H1 (cell line): ENCODE measurements around the gene TMEM273. TPM values are rescaled to one million over a fixed set of nuclear protein-coding genes. Genes with fewer than 3 reads are reported as not detected.

ENCODE experiments used
- CTCF ChIA-PET: fragments of 300-600 bp; sonication (Branson Sonifier 250); formaldehyde crosslinking; loops from one replicate; lab custom pipeline; 2021; ENCODE audit not compliant: partially characterized antibody; lab: Charles Lee
- POLR2A ChIA-PET: fragments of 300-600 bp; sonication (Branson Sonifier 250); formaldehyde crosslinking; loops from one replicate; lab custom pipeline; 2021; ENCODE audit warnings: inconsistent platforms; ENCODE audit not compliant: partially characterized antibody; lab: Charles Lee
- DNase-seq, 2 experiments: peaks; one replicate each; pipeline versions ENCODE4 v3.0.0 to v3.0.0-alpha.2; 2010 to 2022; ENCODE audit warnings: low spot score in 2 of 2, low read depth in 1 of 2, mixed read lengths in 1 of 2
- FAIRE-seq: peaks from 2 replicates; lab custom pipeline; 2011; peaks lifted over from hg19 to GRCh38; lab: Jason Lieb, UNC
- H2AFZ ChIP-seq: 2 replicates; pipeline ENCODE4 v1.8.1; 2012; ENCODE audit warnings: low read length, inconsistent platforms
- H2AK5ac ChIP-seq: 2 replicates; pipeline ENCODE4 v1.6.1; 2013; ENCODE audit warnings: low read depth, low read length
- H2BK120ac ChIP-seq: replicated peaks from 2 replicates; pipeline ENCODE3; 2013; ENCODE audit warnings: low read depth, low read length, inconsistent platforms
- H2BK12ac ChIP-seq: 2 replicates; pipeline ENCODE4 v1.6.1; 2013; ENCODE audit warnings: low read depth, low read length
- H2BK15ac ChIP-seq: 2 replicates; pipeline ENCODE4 v1.6.1; 2013; ENCODE audit warnings: low read length
- H2BK20ac ChIP-seq: 2 replicates; pipeline ENCODE4 v1.6.1; 2013; ENCODE audit warnings: low read length
- H2BK5ac ChIP-seq: 2 replicates; pipeline ENCODE4 v1.6.1; 2013; ENCODE audit warnings: low read depth, low read length
- H3K14ac ChIP-seq: 2 replicates; pipeline ENCODE4 v1.6.1; 2013; ENCODE audit warnings: inconsistent platforms; ENCODE audit not compliant: insufficient read length
- H3K18ac ChIP-seq: 2 replicates; pipeline ENCODE4 v1.6.1; 2013; ENCODE audit warnings: low read length; ENCODE audit errors: extremely low read depth
- H3K23ac ChIP-seq: 2 replicates; pipeline ENCODE4 v1.6.1; 2013; ENCODE audit warnings: inconsistent platforms; ENCODE audit not compliant: insufficient read length
- H3K23me2 ChIP-seq: 2 replicates; pipeline ENCODE4 v1.6.1; 2013; ENCODE audit warnings: low read depth, low read length
- H3K27ac ChIP-seq: 2 replicates; pipeline ENCODE4 v1.6.1; 2011; ENCODE audit warnings: low read depth, low read length, inconsistent platforms
- H3K27me3 ChIP-seq, 4 experiments: replicated peaks in 1 of 4; 1 replicate in 1 of 4; 2 replicates in 3 of 4; pipeline versions ENCODE4 v1.6.1 to v1.8.1; 2011 to 2013; ENCODE audit warnings: low read length in 3 of 4, mild to moderate bottlenecking in 3 of 4, inconsistent platforms in 2 of 4, mixed read lengths in 2 of 4, moderate library complexity in 1 of 4; ENCODE audit not compliant: control insufficient read depth in 3 of 4, insufficient read depth in 3 of 4; ENCODE audit errors: extremely low read depth in 1 of 4
- H3K36me3 ChIP-seq, 4 experiments: 2 replicates each; pipeline versions ENCODE4 v1.6.1 to v1.8.1; 2011 to 2013; ENCODE audit warnings: mild to moderate bottlenecking in 4 of 4, low read length in 3 of 4, moderate library complexity in 2 of 4, control low read depth in 1 of 4, inconsistent platforms in 1 of 4; ENCODE audit not compliant: insufficient read depth in 4 of 4, control insufficient read depth in 2 of 4
- H3K4ac ChIP-seq: replicated peaks from 2 replicates; pipeline ENCODE3; 2013; ENCODE audit warnings: low read length, low read depth, mixed read lengths, inconsistent platforms; ENCODE audit not compliant: insufficient read length
- H3K4me1 ChIP-seq, 4 experiments: replicated peaks in 1 of 4; 1 replicate in 1 of 4; 2 replicates in 3 of 4; pipeline versions ENCODE4 v1.6.1 to v1.8.1; 2011 to 2013; ENCODE audit warnings: low read length in 3 of 4, inconsistent platforms in 2 of 4, mixed read lengths in 1 of 4; ENCODE audit not compliant: insufficient read depth in 4 of 4, control insufficient read depth in 3 of 4
- H3K4me2 ChIP-seq, 2 experiments: 2 replicates each; pipeline versions ENCODE4 v1.6.1 to v1.8.1; 2011 to 2013; ENCODE audit warnings: low read depth in 2 of 2, low read length in 2 of 2, control low read depth in 1 of 2, inconsistent platforms in 1 of 2, mild to moderate bottlenecking in 1 of 2; ENCODE audit not compliant: insufficient read depth in 1 of 2
- H3K4me3 ChIP-seq, 4 experiments: fragments of 200-600, 300-600 bp in 1 of 4; sonication (generic), shearing (Covaris generic), sonication (Bioruptor Twin) in 1 of 4; 2 replicates each; pipeline versions ENCODE4 v1.5.1 to v1.8.1; 2011 to 2016; ENCODE audit warnings: low read length in 4 of 4, low read depth in 3 of 4, control low read depth in 2 of 4, inconsistent platforms in 2 of 4, mild to moderate bottlenecking in 2 of 4, mixed read lengths in 1 of 4, moderate library complexity in 1 of 4; ENCODE audit not compliant: insufficient read depth in 2 of 4; ENCODE audit errors: extremely low read depth in 1 of 4
- H3K56ac ChIP-seq: replicated peaks from 2 replicates; pipeline ENCODE3; 2013; ENCODE audit warnings: low read depth, mild to moderate bottlenecking, mixed read lengths, low read length, inconsistent platforms; ENCODE audit not compliant: insufficient read length
- H3K79me1 ChIP-seq: 2 replicates; pipeline ENCODE4 v1.6.1; 2013; ENCODE audit warnings: low read depth, low read length, control low read depth
- H3K79me2 ChIP-seq, 2 experiments: 2 replicates each; pipeline versions ENCODE4 v1.6.1 to v1.8.1; 2012 to 2013; ENCODE audit warnings: low read length in 2 of 2, mild to moderate bottlenecking in 2 of 2, inconsistent platforms in 1 of 2; ENCODE audit not compliant: insufficient read depth in 2 of 2, control insufficient read depth in 1 of 2
- H3K9ac ChIP-seq, 4 experiments: replicated peaks in 1 of 4; 1 replicate in 1 of 4; 2 replicates in 3 of 4; pipeline versions ENCODE4 v1.6.1 to v1.8.1; 2011 to 2013; ENCODE audit warnings: low read depth in 3 of 4, low read length in 3 of 4, control low read depth in 2 of 4, mild to moderate bottlenecking in 2 of 4, moderate library complexity in 2 of 4, inconsistent platforms in 1 of 4; ENCODE audit errors: extremely low read depth in 1 of 4
- H3K9me3 ChIP-seq, 2 experiments: 2 replicates each; pipeline versions ENCODE4 v1.6.1 to v1.8.1; 2012 to 2013; ENCODE audit warnings: mild to moderate bottlenecking in 2 of 2, moderate library complexity in 2 of 2, control low read depth in 1 of 2, inconsistent platforms in 1 of 2, low read depth in 1 of 2, low read length in 1 of 2, mixed read lengths in 1 of 2; ENCODE audit not compliant: insufficient read depth in 2 of 2
- H4K20me1 ChIP-seq, 2 experiments: replicated peaks in 1 of 2; 2 replicates each; pipeline versions ENCODE3 to v1.8.1; 2011 to 2013; ENCODE audit warnings: inconsistent platforms in 2 of 2, low read length in 2 of 2, mild to moderate bottlenecking in 1 of 2; ENCODE audit not compliant: insufficient read depth in 2 of 2, control insufficient read depth in 1 of 2
- H4K5ac ChIP-seq: 2 replicates; pipeline ENCODE4 v1.6.1; 2013; ENCODE audit warnings: low read length, low read depth, mixed read lengths, inconsistent platforms; ENCODE audit not compliant: insufficient read length
- H4K8ac ChIP-seq: 2 replicates; pipeline ENCODE4 v1.8.0; 2013; ENCODE audit warnings: mild to moderate bottlenecking, moderate library complexity, low read length, inconsistent platforms; ENCODE audit not compliant: insufficient read depth; ENCODE audit errors: extremely low read depth
- H4K91ac ChIP-seq: replicated peaks from 2 replicates; pipeline ENCODE3; 2013; ENCODE audit warnings: low read length, mixed read lengths, inconsistent platforms; ENCODE audit not compliant: insufficient read length
- CEBPB ChIP-seq: IDR thresholded peaks from 2 replicates; pipeline ENCODE4 v1.6.1; 2012; ENCODE audit warnings: low read depth, low read length
- FOSL1 ChIP-seq: IDR thresholded peaks from 2 replicates; pipeline ENCODE4 v1.6.1; 2011; ENCODE audit warnings: mild to moderate bottlenecking, low read depth, low read length, moderate library complexity; ENCODE audit not compliant: insufficient read depth
- HDAC6 ChIP-seq: IDR thresholded peaks from one replicate; pipeline ENCODE4 v1.7.1; 2012; ENCODE audit warnings: low read depth, mild to moderate bottlenecking, inconsistent platforms, low read length, moderate library complexity
- JUND ChIP-seq: IDR thresholded peaks from 2 replicates; pipeline ENCODE4 v1.6.1; 2011; ENCODE audit warnings: mild to moderate bottlenecking, improper control_type of control experiment, low read length
- KDM5A ChIP-seq: fragments of 200-600 bp; IDR thresholded peaks from 2 replicates; pipeline ENCODE4 v1.7.1; 2012; ENCODE audit warnings: mild to moderate bottlenecking, low read length, inconsistent platforms, mixed read lengths
- MAFK ChIP-seq: IDR thresholded peaks from 2 replicates; pipeline ENCODE4 v1.6.1; 2012; ENCODE audit warnings: low read depth, mild to moderate bottlenecking, improper control_type of control experiment, low read length
- POLR2A ChIP-seq, 2 experiments: IDR thresholded peaks; 1 replicate in 1 of 2; 2 replicates in 1 of 2; pipeline ENCODE4 v1.6.1; 2011; ENCODE audit warnings: low read depth in 2 of 2, low read length in 2 of 2, mild to moderate bottlenecking in 2 of 2; ENCODE audit errors: control extremely low read depth in 1 of 2
- SAP30 ChIP-seq: fragments of 300-600 bp; sonication (generic); IDR thresholded peaks from 2 replicates; pipeline ENCODE4 v1.7.1; 2012; ENCODE audit warnings: low read length, moderate library complexity, mild to moderate bottlenecking, inconsistent platforms; ENCODE audit not compliant: insufficient read depth, insufficient replicate concordance
- SP1 ChIP-seq: IDR thresholded peaks from 2 replicates; pipeline ENCODE4 v1.6.1; 2011; ENCODE audit warnings: low read depth, low read length
- TAF1 ChIP-seq: IDR thresholded peaks from 2 replicates; pipeline ENCODE4 v1.6.1; 2011; ENCODE audit warnings: mild to moderate bottlenecking, low read depth, low read length
- WGBS, 2 experiments: shearing (Covaris generic) in 1 of 2; methylation state at CpG; one replicate each; pipeline versions ENCODE4 v1.1.6 to v1.1.7; 2013 to 2015; ENCODE audit warnings: low lambda C conversion rate in 2 of 2, mixed read lengths in 2 of 2, inconsistent platforms in 1 of 2, low coverage in 1 of 2, missing lambda C conversion rate in 1 of 2; ENCODE audit not compliant: insufficient replicate concordance in 2 of 2, insufficient coverage in 1 of 2, insufficient read length in 1 of 2; ENCODE audit errors: extremely low coverage in 1 of 2, missing lambda C conversion rate in 1 of 2; 5-methylcytosine and 5-hydroxymethylcytosine counted together
- polyA plus RNA-seq, 7 experiments: library from polyadenylated mRNA; depleted of rRNA in 3 of 7; stranded (reverse) in 5 of 7; unstranded in 2 of 7; fragments of >200 nt in 5 of 7; fragments of 200-250 nt in 2 of 7; gene quantifications; 1 replicate in 5 of 7; 2 replicates in 1 of 7; 4 replicates in 1 of 7; pipeline versions ENCODE4 v1.2.1 to v1.2.3, GENCODE V29; 2011 to 2013; ENCODE audit warnings: missing spikeins in 2 of 7, mixed read lengths in 2 of 7
- total RNA-seq: library from RNA; stranded (reverse); fragmentation: NEBNext Ultra II Directional; extraction: Animal tissue kit (Norgen Biotek cat#: 25700); gene quantifications from 2 replicates; pipeline ENCODE4 v1.2.1, GENCODE V29; 2021
- TF ChIP-seq, protein P1 (sequence below): IDR thresholded peaks from 2 replicates; pipeline ENCODE4 v1.6.1; 2011; ENCODE audit warnings: low read length, improper control_type of control experiment
- TF ChIP-seq, protein P2 (sequence below), 3 experiments: IDR thresholded peaks; 1 replicate in 2 of 3; 2 replicates in 1 of 3; pipeline versions ENCODE4 v1.5.1 to v1.6.1; 2011; ENCODE audit warnings: low read length in 3 of 3, mild to moderate bottlenecking in 3 of 3, inconsistent platforms in 2 of 3, low read depth in 1 of 3, moderate library complexity in 1 of 3; ENCODE audit not compliant: insufficient read depth in 1 of 3; ENCODE audit errors: control extremely low read depth in 1 of 3

The TMEM273 gene
- total and polyA plus RNA-seq, 2 of the 8 experiments (the other 6 are each of a cell fraction or from before 2014, with no cell fraction given) = not detected

DNA sequence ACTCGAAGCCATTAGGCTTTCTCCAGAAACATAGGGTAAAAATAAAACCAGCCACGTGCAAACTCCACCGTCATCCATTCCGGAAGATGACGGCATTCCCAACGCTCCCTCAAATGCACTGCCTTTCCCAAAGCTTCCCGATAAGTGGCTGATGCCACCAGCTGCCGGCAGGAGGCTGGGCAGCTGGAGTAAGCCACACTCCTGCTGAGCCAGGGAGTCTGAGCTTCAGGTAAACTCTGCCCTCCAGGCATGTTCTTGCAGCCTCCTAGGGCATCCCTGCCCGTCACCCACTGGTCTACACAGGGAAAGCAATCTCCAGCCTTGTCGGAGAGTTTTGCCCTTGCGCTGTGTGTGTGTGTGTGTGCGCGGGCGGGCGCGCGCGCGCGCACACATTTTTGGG lies 40.5 kb upstream of the TMEM273 start:
- POLR2A ChIA-PET = no interaction called here
- Histone ChIP-seq H2AFZ (no peak overlapping the region), H3K14ac (no peak overlapping the region), H3K4me1 (no peaks in the 10 kb centered on the region), H3K4ac (no peak overlapping the region), H4K8ac (no peak overlapping the region), H2BK12ac (no peak overlapping the region), H3K27me3 (no peaks in the 10 kb centered on the region), H3K56ac (no peak overlapping the region), H2AK5ac (no peak overlapping the region), H3K23me2 (no peaks in the 10 kb centered on the region), H4K5ac (no peak overlapping the region), H3K79me1 (no peaks in the 10 kb centered on the region), H3K9ac (no peak overlapping the region), H3K27ac (no peak overlapping the region), H3K79me2 (no peaks in the 10 kb centered on the region), H4K20me1 (no peaks in the 10 kb centered on the region), H2BK15ac (no peak overlapping the region), H2BK120ac (no peak overlapping the region), H3K36me3 (no peaks in the 10 kb centered on the region), H3K18ac (no peak overlapping the region), H3K4me3 (no peak overlapping the region), H3K4me2 (no peak overlapping the region), H4K91ac (no peak overlapping the region), H3K23ac (no peak overlapping the region), H2BK5ac (no peak overlapping the region), H2BK20ac (no peak overlapping the region), H3K9me3 (no peaks in the 10 kb centered on the region)
- CTCF ChIA-PET = interaction anchor here (0.6 to 1.0 kb wide), 2 partner anchors 10 to 518 kb away, joined by 3 read pairs; no protein-coding TSS in a partner anchor
- FAIRE-seq (no peak), DNase-seq (no peak)
- WGBS, 2 experiments = 86% methylated on average over 20 of the region's 20 CpGs; no CpG with 5 or more reads in 1 of the 2 experiments
- TF ChIP-seq TAF1 (no peak), CEBPB (no peak), JUND (no peak), SAP30 (no peak), SP1 (no peak), KDM5A (no peak), HDAC6 (no peak), POLR2A (IDR thresholded peaks at IDR 0.05; ENCODE audit: control extremely low read depth in 1 of 2, low read depth in 2 of 2, low read length in 2 of 2) (no peak), FOSL1 (no peak), MAFK (no peak)
- TF ChIP-seq, protein P1, sequence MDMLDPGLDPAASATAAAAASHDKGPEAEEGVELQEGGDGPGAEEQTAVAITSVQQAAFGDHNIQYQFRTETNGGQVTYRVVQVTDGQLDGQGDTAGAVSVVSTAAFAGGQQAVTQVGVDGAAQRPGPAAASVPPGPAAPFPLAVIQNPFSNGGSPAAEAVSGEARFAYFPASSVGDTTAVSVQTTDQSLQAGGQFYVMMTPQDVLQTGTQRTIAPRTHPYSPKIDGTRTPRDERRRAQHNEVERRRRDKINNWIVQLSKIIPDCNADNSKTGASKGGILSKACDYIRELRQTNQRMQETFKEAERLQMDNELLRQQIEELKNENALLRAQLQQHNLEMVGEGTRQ = no peak
- TF ChIP-seq, protein P2, sequence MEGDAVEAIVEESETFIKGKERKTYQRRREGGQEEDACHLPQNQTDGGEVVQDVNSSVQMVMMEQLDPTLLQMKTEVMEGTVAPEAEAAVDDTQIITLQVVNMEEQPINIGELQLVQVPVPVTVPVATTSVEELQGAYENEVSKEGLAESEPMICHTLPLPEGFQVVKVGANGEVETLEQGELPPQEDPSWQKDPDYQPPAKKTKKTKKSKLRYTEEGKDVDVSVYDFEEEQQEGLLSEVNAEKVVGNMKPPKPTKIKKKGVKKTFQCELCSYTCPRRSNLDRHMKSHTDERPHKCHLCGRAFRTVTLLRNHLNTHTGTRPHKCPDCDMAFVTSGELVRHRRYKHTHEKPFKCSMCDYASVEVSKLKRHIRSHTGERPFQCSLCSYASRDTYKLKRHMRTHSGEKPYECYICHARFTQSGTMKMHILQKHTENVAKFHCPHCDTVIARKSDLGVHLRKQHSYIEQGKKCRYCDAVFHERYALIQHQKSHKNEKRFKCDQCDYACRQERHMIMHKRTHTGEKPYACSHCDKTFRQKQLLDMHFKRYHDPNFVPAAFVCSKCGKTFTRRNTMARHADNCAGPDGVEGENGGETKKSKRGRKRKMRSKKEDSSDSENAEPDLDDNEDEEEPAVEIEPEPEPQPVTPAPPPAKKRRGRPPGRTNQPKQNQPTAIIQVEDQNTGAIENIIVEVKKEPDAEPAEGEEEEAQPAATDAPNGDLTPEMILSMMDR (IDR thresholded peaks at IDR 0.05; ENCODE audit: control extremely low read depth in 1 of 3, insufficient read depth in 1 of 3, low read depth in 1 of 3, low read length in 3 of 3) = no peak
